HepG2 (cell line): ENCODE results near the gene MYO3B. TPM values are rescaled to one million over a fixed set of nuclear protein-coding genes. Genes with fewer than 3 reads are reported as not detected.

Experiments used
- HINFP ChIP-seq: sonication (generic); formaldehyde crosslinking; IDR thresholded peaks from 2 replicates; pipeline ENCODE4 v1.4.0; 2020; ENCODE audit warnings: low read depth, mild to moderate bottlenecking, missing genetic modification reagents
- NCOA2 ChIP-seq: sonication (generic); formaldehyde crosslinking; IDR thresholded peaks from 2 replicates; pipeline ENCODE4 v1.8.0; 2022; ENCODE audit warnings: inconsistent platforms
- POGK ChIP-seq: sonication (generic); formaldehyde crosslinking; conservative IDR thresholded peaks from 2 replicates; pipeline ENCODE4 v1.8.0; 2022; ENCODE audit warnings: mild to moderate bottlenecking, moderate library complexity, missing genetic modification reagents
- RERE ChIP-seq: IDR thresholded peaks from 2 replicates; pipeline ENCODE4 v1.6.1; 2016; ENCODE audit warnings: low read depth, missing genetic modification reagents, missing compliant biosample characterization
- SAFB2 ChIP-seq: sonication (generic); formaldehyde crosslinking; IDR thresholded peaks from 2 replicates; pipeline ENCODE4 v1.5.1; 2020; ENCODE audit warnings: missing genetic modification reagents, low read depth, mild to moderate bottlenecking, borderline replicate concordance
- TCF7 ChIP-seq: sonication (generic); IDR thresholded peaks from 2 replicates; pipeline ENCODE4 v1.6.1; 2016; ENCODE audit warnings: antibody characterized with exemption, low read depth
- TEF ChIP-seq: sonication (generic); formaldehyde crosslinking; IDR thresholded peaks from 2 replicates; pipeline ENCODE4 v1.5.0; 2020; ENCODE audit warnings: missing genetic modification reagents
- YY1 ChIP-seq: IDR thresholded peaks from 2 replicates; pipeline ENCODE4 v1.6.1; 2011; ENCODE audit warnings: low read length, low read depth, moderate library complexity, mild to moderate bottlenecking; ENCODE audit not compliant: insufficient read depth, insufficient replicate concordance
- ZBTB39 ChIP-seq: sonication (generic); formaldehyde crosslinking; IDR thresholded peaks from 2 replicates; pipeline ENCODE4 v1.5.0; 2020; ENCODE audit warnings: missing genetic modification reagents
- ZNF687 ChIP-seq: sonication (generic); formaldehyde crosslinking; IDR thresholded peaks from 2 replicates; pipeline ENCODE4 v1.5.1; 2020; ENCODE audit warnings: mild to moderate bottlenecking, missing genetic modification reagents, moderate library complexity
- ZNF704 ChIP-seq: sonication (generic); formaldehyde crosslinking; IDR thresholded peaks from 2 replicates; pipeline ENCODE4 v1.8.1; 2023; ENCODE audit warnings: mild to moderate bottlenecking, inconsistent platforms, moderate library complexity, missing genetic modification reagents, borderline replicate concordance
- polyA plus RNA-seq, 8 experiments: library from polyadenylated mRNA; depleted of rRNA in 3 of 8; stranded (reverse) in 7 of 8; unstranded in 1 of 8; fragments of >200 nt; fragmentation: Illumina TruSeq in 4 of 8; extraction: Trizol in 4 of 8; gene quantifications; 2 replicates each; pipeline versions ENCODE4 v1.2.1 to v1.2.3, GENCODE V29; 2011 to 2016; ENCODE audit warnings: low read depth in 4 of 8, missing spikeins in 1 of 8, mixed read lengths in 1 of 8; ENCODE audit not compliant: insufficient read depth in 1 of 8
- total RNA-seq, 5 experiments: library from RNA; depleted of rRNA; stranded (reverse); fragments of >200 nt; fragmentation: Illumina TruSeq; extraction: Trizol; gene quantifications; 2 replicates each; pipeline ENCODE4 v1.2.3, GENCODE V29; 2016; ENCODE audit warnings: low read depth in 1 of 5

The MYO3B gene
- total and polyA plus RNA-seq, 2 of the 13 experiments (the other 11 are each of a cell fraction or from before 2014, with no cell fraction given) = 0.01 TPM; not detected in 1

- TF ChIP-seq ZBTB39 (no peak), ZNF704 (CRISPR knock-in tag) (no peak), NCOA2 (CRISPR knock-in tag) (no peak), RERE (CRISPR knock-in tag) (no peak), TCF7 (no peak), YY1 (no peak), TEF (CRISPR knock-in tag) (no peak), SAFB2 (CRISPR knock-in tag) (no peak), HINFP (CRISPR knock-in tag) (no peak), ZNF687 (CRISPR knock-in tag) (peak; percentile 25), POGK (CRISPR knock-in tag) (no peak)
These were observed 297.9 kb downstream of the MYO3B start (continued) for GRCh38 chr2:170475878-170476277.
